WTC11 (cell line): ENCODE measurements around the gene MIPEP.

ENCODE experiments used
- CTCF ChIP-seq: fragments of 200-600 bp; IDR thresholded peaks from 2 replicates; pipeline ENCODE4 v1.8.0; 2022; ENCODE audit warnings: antibody characterized with exemption
- ETV6 ChIP-seq: sonication (generic); formaldehyde crosslinking; IDR thresholded peaks from 2 replicates; pipeline ENCODE4 v1.8.1; 2022; ENCODE audit warnings: mild to moderate bottlenecking, missing genetic modification reagents
- GRHL2 ChIP-seq: fragments of 250-450 bp; sonication (Bioruptor Pico); IDR thresholded peaks from 2 replicates; pipeline ENCODE4 v1.8.0; 2022; ENCODE audit warnings: mild to moderate bottlenecking, moderate library complexity; ENCODE audit not compliant: insufficient replicate concordance, severe bottlenecking
- JUN ChIP-seq: sonication (generic); formaldehyde crosslinking; IDR thresholded peaks from 2 replicates; pipeline ENCODE4 v1.8.0; 2023; ENCODE audit warnings: mild to moderate bottlenecking, missing genetic modification reagents
- MAX ChIP-seq: sonication (generic); formaldehyde crosslinking; IDR thresholded peaks from 2 replicates; pipeline ENCODE4 v1.8.0; 2022; ENCODE audit warnings: mild to moderate bottlenecking, missing genetic modification reagents
- SP1 ChIP-seq: sonication (generic); formaldehyde crosslinking; conservative IDR thresholded peaks from 2 replicates; pipeline ENCODE4 v1.8.1; 2022; ENCODE audit warnings: missing genetic modification reagents
- TEAD1 ChIP-seq: sonication (generic); formaldehyde crosslinking; IDR thresholded peaks from 2 replicates; pipeline ENCODE4 v1.8.0; 2022; ENCODE audit warnings: mild to moderate bottlenecking, missing genetic modification reagents
- TEAD4 ChIP-seq: sonication (generic); formaldehyde crosslinking; IDR thresholded peaks from 2 replicates; pipeline ENCODE4 v1.8.0; 2022; ENCODE audit warnings: mild to moderate bottlenecking, missing genetic modification reagents
- USF2 ChIP-seq: sonication (generic); formaldehyde crosslinking; IDR thresholded peaks from 2 replicates; pipeline ENCODE4 v1.8.1; 2023; ENCODE audit warnings: mild to moderate bottlenecking, missing genetic modification reagents, moderate library complexity
- ZBTB21 ChIP-seq: sonication (generic); formaldehyde crosslinking; IDR thresholded peaks from 2 replicates; pipeline ENCODE4 v1.8.1; 2023; ENCODE audit warnings: mild to moderate bottlenecking, missing genetic modification reagents, borderline replicate concordance
- ZBTB43 ChIP-seq: sonication (generic); formaldehyde crosslinking; IDR thresholded peaks from 2 replicates; pipeline ENCODE4 v1.8.1; 2023; ENCODE audit warnings: mild to moderate bottlenecking, missing genetic modification reagents
- ZNF138 ChIP-seq: sonication (generic); formaldehyde crosslinking; conservative IDR thresholded peaks from 2 replicates; pipeline ENCODE4 v1.8.1; 2022; ENCODE audit warnings: mild to moderate bottlenecking, moderate library complexity, missing genetic modification reagents
- ZNF317 ChIP-seq: sonication (generic); formaldehyde crosslinking; IDR thresholded peaks from 2 replicates; pipeline ENCODE4 v1.8.1; 2023; ENCODE audit warnings: low read depth, mild to moderate bottlenecking, moderate library complexity, missing genetic modification reagents, borderline replicate concordance

GRCh38 chr13:23797276-23797903 is 91.8 kb downstream of the MIPEP start:
- no peak for TF ChIP-seq USF2 (CRISPR knock-in tag)
- no peak for TF ChIP-seq ZNF138 (CRISPR knock-in tag)
- TF ChIP-seq MAX (CRISPR knock-in tag), result no peak
- TF ChIP-seq TEAD1 (CRISPR knock-in tag), result no peak
- TF ChIP-seq SP1 (CRISPR knock-in tag), result no peak
- no peak for TF ChIP-seq TEAD4
- no peak for TF ChIP-seq JUN (CRISPR knock-in tag)
- TF ChIP-seq ZBTB43, result no peak
- no peak for TF ChIP-seq ZNF317
- TF ChIP-seq CTCF, result no peak
- TF ChIP-seq GRHL2, result no peak
- no peak for TF ChIP-seq ETV6 (CRISPR knock-in tag)
- TF ChIP-seq ZBTB21 (CRISPR knock-in tag), result no peak
